NCI-H1694 treated with DMSO at 0.1 percent for 48 hours (cell line): ENCODE data around the gene PRKAR1B.
"Not testable (repeated sequence)": the region's sequence is repeated elsewhere in the genome, so short reads cannot be mapped to it uniquely, and the experiment has no call there.

Source experiments
- DNase-seq: peaks from one replicate; lab custom pipeline; 2025; lab: John Stamatoyannopoulos, UW

PRKAR1B gene

DNA sequence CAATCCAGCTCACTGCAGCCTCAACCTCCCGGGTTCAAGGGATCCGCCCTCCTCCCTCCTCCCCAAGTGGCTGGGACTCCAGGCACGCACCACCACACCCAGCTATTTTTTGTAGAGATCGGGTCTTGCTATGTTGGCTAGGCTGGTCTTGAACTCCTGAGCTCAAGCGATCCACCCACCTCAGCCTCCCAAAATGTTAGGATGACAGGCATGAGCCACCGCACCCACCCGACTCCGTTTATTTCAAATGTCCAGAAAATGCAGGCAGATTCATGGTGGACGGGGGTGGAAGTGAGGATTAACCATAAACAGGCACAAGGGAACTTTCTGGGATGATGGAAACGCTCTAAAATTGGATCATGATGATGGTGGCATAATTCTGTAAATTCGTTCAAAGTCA lies 85.1 kb downstream of the PRKAR1B start:
- no peak for DNase-seq

GRCh38 chr7:641269-641671 lies 85.8 kb downstream of the PRKAR1B start:
- DNase-seq, result no peak

GRCh38 chr7:638256-639011 lies 88.6 kb downstream of the PRKAR1B start:
- DNase-seq, result no peak

- no peak for DNase-seq
These were observed 89.3 kb downstream of the PRKAR1B start for GRCh38 chr7:637826-638225.

GRCh38 chr7:636396-636795 lies 90.7 kb downstream of the PRKAR1B start:
- no peak for DNase-seq

DNA sequence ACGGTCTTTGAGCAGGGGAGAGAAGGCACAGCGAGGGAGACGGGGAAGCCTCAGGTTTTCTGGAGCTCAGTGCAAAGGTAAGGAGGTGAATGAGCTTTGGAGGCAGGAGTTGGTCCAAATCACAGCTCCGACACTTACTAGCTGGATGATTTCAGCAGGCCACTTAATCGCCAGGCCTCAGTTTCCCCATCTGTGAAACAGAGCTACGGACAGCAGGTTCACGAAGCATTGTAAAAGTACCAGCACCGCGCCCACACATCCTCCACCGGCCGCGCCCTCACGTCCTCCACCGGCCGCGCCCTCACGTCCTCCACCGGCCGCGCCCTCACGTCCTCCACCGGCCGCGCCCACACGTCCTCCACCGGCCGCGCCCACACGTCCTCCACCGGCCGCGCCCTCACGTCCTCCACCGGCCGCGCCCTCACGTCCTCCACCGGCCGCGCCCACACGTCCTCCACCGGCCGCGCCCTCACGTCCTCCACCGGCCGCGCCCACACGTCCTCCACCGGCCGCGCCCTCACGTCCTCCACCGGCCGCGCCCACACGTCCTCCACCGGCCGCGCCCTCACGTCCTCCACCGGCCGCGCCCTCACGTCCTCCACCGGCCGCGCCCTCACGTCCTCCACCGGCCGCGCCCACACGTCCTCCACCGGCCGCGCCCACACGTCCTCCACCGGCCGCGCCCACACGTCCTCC lies 91.2 kb downstream of the PRKAR1B start:
- not testable (repeated sequence) for DNase-seq

DNA sequence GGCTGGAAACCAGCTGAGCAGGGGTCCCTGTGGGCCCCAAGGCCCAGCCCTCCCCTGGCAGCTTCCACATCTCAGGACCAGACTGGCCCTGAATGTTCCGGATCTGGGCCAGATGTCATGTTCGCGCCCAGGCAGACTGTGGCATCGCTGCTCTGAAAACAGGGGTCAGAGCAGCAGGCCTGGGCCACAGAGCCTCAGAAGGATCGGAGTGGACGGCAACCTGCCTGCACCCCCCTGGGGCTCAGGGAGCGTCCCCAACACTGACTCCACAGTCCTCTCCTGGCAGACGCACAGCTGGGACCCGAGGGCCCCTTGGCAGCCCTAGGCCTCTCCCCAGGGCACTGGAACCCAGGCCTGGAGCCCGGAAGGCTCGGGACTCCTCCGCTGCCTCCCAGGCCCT lies 91.9 kb downstream of the PRKAR1B start:
- DNase-seq, result no peak

GRCh38 chr7:633381-634018 lies 93.6 kb downstream of the PRKAR1B start:
- no peak for DNase-seq

DNA sequence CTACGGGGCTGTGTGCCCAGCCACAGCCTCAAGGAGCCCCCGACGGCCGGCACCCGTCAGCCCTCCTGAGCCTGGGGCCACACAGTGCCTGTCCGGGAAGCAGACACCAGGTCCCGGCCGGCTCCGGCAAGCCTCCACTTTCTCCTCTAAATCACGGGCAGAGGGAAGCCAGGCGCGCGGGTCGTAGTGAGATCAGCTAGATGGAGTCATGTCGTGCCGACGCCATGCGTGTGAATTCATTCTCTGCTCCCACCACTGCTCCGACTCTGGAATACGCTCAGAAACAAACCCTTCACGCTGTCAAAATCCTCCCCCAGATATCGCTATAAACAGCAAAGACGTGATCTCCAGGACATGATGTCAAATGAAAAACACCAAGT lies 94.3 kb downstream of the PRKAR1B start:
- DNase-seq, result no peak

DNA sequence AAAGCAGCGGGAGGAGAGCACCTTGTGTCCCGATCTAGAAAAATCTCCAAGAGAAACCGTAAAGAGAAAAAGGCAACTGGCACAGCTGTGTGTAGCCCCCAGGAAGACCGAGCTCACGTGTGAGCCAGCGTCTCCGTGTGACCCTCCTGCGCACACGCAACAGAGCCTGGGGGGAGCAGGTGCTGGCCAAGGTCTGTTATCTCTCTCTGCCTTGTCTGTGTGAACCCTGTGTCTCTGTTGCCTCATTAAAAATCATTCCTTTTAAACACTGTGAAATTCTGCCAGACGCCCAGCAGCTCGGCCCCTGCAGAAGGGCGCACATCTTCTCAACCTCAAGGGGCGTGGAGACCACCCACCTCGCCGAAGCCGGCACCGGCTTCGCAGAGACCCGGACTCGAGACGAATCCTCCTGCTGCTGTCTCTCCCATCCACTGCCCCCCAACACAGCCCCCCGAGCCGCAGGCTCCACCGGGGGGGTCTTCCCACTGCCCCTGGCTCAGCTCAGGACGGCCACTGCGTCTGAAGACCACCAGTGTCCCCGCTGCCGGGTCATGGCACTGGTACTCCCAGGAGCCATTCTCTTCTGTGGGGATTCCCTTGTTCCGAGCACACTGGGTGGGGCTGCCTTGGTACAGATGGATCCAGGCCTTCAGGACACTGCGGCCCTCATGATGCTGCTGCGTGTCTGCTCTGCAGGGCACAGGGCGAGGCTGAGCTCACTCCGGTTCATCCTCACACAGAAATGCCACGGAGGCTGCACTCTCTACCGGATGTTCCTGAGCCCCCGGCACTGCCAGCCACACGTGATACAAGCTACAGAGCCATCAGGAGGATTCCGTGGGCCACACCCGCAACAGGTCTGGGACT lies 94.9 kb downstream of the PRKAR1B start:
- no peak for DNase-seq

DNA sequence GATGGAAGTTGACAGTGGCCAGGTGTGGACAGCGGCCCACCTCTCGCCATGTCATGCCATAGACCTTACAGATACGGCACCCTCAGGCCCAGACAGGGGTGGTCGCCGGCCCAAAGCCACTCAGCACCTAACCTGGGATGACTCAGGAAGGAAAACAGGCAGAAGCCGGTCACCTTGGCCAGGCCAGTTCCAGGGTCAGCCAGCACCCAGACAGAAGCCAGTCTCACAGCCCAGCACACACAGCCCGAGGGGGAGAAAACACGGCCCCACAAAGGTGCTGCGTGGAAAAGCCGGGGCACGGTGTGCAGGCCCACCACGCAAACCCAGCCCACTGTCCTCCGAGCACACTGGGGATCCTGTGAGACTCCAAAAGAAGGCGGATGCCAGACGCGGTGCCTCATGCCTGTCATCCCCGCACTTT lies 95.8 kb downstream of the PRKAR1B start:
- no peak for DNase-seq

GRCh38 chr7:630539-630938 lies 96.5 kb downstream of the PRKAR1B start:
- no peak for DNase-seq

GRCh38 chr7:630111-630511 lies 97.0 kb downstream of the PRKAR1B start:
- DNase-seq, result no peak

GRCh38 chr7:628826-629225 lies 98.3 kb downstream of the PRKAR1B start:
- no peak for DNase-seq

GRCh38 chr7:628402-628763 lies 98.7 kb downstream of the PRKAR1B start:
- no peak for DNase-seq

GRCh38 chr7:627661-628401 lies 99.2 kb downstream of the PRKAR1B start:
- DNase-seq, result no peak

DNA sequence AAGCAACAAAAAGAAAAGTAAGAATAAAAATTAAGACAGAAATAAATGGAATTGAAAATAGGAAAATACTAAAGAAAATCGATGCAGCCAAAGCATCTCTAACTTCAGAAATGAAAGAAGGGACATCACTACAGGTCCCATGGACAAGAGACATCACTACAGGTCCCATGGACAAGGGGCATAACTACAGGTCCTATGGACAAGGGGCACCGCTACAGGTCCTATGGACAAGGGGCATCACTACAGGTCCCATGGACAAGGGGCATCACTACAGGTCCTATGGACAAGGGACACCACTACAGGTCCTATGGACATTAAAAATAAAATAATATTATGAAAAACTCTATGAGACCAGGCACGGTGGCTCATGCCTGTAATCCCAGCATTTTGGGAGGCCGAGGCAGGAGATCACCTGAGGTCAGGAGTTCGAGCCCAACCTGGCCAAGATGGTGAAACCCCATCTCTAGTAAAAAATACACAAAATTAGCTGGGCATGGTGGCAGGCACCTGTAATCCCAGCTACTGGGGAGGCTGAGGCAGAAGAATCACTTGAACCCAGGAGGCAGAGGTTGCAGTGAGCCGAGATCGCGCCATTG lies 101.6 kb downstream of the PRKAR1B start:
- DNase-seq, result no peak

GRCh38 chr7:623464-623863 lies 103.6 kb downstream of the PRKAR1B start:
- DNase-seq, result no peak

DNA sequence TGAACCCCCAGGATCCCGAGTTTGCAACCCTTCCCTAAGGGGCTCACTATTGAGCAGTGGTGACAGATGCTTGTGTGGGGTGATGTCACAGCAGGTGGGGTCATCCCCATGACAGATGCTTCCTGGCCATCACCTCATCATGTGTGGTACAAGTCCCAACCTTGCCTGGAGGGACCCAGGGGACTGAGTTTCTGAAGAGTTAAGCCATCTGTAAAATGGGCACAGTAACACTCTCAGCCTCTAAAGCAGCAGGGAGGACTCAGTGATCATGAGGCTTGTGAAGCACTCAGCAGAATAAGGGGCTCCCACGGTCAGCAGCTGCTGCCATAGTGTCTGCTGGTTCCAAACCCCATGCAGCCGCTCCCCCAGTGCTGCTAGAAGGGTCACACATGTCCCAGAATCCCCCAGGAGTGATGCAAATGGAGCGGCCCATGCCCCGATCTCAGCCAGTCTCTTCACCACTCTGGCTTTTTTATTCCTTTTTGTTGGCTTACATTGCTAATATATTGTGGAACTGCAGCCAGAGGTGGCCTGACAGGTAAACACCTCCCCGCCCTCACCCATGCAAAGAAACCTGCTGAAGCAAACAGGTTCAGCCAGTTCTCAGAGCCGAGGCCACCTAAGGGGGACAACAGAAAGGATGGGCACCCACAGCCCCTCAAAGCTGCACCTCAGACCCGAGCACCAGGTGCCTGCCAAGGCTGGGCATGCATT lies 105.4 kb downstream of the PRKAR1B start:
- no peak for DNase-seq

DNA sequence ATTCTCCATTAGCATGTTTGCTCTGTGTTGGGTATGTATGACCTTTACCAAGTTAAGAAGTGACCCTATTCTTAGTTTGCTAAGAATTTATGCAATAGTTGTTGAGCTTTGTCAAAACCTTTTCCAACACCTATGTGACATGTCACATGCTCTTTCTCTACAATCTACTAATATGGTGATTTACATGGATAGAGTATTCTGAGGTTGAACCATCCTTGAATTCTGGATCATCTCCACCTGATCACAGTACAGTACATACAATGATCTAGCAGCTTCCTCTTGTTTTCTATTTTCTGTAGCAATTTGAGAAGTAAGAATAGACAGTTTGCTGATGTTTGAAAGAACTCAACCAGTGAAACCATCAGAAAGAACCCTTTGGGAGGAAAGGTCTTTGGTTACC lies 106.2 kb downstream of the PRKAR1B start:
- no peak for DNase-seq

DNA sequence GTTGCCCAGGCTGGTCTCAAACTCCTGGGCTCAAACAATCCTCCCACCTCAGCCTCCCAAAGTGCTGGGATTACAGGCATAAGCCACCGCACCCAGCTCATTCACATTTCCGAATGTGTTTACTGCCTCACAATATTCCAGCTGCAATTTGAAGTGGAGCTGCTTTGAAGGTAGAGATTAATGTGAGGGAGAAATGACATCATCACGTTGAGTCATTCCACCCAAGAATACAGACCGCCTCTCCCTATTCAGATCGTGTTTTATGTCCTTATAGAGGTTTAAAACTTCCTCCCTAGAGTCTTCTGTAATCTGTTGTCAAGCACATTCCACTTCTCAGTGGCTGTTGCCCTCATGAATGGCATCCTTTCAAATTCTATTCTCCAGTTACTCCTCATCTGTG lies 107.0 kb downstream of the PRKAR1B start:
- no peak for DNase-seq
